SK-N-MC (cell line): Measurements from ENCODE around the gene TNNI3K.

Source experiments
- EZH2 ChIP-seq: fragments of 200-600 bp; sonication (generic); IDR thresholded peaks from one replicate; pipeline ENCODE4 v1.6.1; 2017; ENCODE audit warnings: antibody characterized with exemption
- FOXP2 ChIP-seq: optimal IDR thresholded peaks from 2 replicates; pipeline ENCODE3; 2011; ENCODE audit warnings: mild to moderate bottlenecking, moderate library complexity; ENCODE audit not compliant: insufficient read depth; ENCODE audit errors: extremely low read length, control extremely low read depth
- POLR2AphosphoS5 ChIP-seq: IDR thresholded peaks from 2 replicates; pipeline ENCODE4 v1.6.1; 2012; ENCODE audit warnings: mild to moderate bottlenecking, low read depth, low read length, borderline replicate concordance

DNA sequence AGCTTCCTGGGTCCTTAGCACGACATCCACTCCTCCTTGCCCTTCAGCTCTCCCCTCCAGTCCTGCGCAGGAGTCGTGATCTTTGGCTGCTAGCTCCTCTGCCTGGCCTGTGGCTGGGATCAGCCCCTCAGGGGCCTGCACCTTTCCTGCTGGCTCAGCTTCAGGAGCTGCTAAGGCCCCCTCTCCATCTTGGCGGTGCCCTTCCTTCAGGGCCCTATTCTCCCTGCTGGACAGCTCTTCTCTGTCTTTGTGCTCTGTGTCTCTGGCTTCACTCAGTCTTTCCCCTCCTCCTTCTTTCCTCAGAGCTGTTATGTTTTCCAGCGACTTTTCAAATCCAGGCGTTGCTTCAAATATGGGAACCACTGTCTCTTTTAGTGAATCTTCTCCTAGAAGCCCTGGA, 336.7 kb downstream of the TNNI3K start:
- no peak for TF ChIP-seq EZH2
- no peak for TF ChIP-seq POLR2AphosphoS5
- no peak for TF ChIP-seq FOXP2
